GM20000 (cell line): ENCODE data around the gene SPOCK1.

Experiments used
- DNase-seq: peaks from one replicate; pipeline ENCODE4 v3.0.0; 2012; ENCODE audit warnings: low spot score
- TF ChIP-seq, protein P1 (sequence below): IDR thresholded peaks from 2 replicates; pipeline ENCODE4 v1.5.1; 2012; ENCODE audit warnings: mild to moderate bottlenecking, control low read depth; ENCODE audit errors: extremely low read depth, missing control alignments

The SPOCK1 gene

DNA sequence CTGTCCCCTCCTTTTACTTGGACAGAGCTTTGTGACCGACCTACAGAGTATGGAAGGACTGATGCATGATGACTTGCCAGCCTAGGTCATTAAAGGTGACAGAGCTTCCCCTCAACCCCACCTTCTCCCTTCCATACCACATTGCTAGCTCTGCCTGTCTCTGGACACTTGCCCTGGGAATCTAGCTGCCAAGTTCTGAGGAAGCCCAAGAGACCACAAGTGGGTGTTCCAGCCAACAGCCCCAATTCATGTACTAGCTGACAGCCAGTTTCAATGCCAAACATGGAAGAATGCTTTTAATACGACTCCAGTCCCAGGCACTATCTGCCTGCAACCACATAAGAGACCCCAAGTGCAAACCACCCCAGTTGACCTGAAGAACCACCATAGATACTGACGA is 477.1 kb downstream of the SPOCK1 start:
- TF ChIP-seq, protein P1, sequence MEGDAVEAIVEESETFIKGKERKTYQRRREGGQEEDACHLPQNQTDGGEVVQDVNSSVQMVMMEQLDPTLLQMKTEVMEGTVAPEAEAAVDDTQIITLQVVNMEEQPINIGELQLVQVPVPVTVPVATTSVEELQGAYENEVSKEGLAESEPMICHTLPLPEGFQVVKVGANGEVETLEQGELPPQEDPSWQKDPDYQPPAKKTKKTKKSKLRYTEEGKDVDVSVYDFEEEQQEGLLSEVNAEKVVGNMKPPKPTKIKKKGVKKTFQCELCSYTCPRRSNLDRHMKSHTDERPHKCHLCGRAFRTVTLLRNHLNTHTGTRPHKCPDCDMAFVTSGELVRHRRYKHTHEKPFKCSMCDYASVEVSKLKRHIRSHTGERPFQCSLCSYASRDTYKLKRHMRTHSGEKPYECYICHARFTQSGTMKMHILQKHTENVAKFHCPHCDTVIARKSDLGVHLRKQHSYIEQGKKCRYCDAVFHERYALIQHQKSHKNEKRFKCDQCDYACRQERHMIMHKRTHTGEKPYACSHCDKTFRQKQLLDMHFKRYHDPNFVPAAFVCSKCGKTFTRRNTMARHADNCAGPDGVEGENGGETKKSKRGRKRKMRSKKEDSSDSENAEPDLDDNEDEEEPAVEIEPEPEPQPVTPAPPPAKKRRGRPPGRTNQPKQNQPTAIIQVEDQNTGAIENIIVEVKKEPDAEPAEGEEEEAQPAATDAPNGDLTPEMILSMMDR, result no peak
- no peak for DNase-seq

DNA sequence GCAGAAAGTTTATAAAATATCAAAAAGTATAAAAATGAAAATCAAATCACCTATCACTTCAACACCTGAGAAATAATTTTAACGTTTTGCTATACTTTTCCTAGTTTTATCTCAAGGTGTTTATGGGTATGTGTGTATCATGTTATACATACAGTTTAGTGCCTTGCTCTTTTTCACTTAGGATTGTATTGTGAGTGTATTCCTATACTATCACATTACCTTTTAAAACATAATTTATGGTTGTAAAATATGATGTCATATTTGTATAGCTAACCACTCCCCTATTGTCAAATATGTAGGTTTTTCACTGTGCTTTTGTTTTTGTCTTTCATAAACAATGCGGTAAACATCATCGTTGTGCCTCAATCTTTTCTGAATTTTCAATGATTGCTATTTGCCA is 479.9 kb downstream of the SPOCK1 start:
- TF ChIP-seq, protein P1, result no peak
- no peak for DNase-seq

DNA sequence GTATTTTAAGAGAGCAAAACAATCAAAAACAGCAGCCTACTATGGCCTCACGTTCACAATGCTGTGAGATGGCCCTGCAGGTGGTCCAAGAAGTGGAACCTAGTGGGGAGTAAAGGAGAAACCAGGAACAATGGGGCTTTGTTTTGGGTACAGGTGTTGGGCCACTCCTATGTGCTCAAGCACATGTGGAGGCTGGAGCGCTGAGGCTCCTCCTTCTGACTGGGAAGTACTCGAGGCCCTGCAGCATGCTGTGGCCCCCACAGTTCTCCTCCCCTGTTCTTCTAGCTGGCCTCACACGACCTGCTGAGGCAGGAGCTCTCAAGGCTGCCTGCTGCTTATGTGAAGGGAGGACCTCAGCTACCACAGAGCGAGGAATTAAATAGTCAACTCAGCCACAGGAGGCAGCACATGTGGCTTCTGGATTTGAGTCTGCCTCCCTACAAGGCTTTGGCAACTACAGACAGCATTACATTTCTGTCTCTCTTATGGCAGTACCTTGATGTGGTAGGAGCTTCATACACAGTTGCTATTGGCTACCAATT is 482.3 kb downstream of the SPOCK1 start:
- no peak for DNase-seq
- TF ChIP-seq, protein P1, result no peak

DNA sequence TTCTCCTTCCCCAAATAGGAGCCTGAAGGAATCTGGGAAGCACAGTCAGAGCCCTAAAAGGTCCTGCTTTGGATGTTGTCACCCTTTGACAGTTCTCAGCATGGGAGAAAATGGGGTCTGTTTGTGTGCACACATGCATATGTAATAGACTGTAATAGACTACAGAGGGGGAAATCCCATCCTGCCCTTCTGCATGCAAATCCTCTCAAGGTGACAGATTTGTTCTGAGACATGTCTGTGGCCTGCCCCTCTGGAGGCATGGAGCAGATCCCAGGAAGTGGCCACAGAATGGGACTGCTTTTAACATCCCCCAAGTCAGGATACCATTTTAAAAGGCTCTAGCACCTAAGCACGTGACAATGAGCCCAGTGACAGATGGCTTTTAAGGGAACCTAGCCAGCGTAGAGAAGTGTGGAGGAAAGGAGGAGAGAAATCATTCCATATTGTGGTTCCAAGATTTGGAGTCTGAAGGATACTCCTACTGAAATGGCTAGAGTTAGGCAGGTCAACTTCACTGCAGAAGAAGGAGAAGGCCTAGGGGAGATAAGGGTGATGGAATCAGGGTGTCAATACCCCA is 483.5 kb downstream of the SPOCK1 start:
- no peak for DNase-seq
- TF ChIP-seq, protein P1, result no peak

DNA sequence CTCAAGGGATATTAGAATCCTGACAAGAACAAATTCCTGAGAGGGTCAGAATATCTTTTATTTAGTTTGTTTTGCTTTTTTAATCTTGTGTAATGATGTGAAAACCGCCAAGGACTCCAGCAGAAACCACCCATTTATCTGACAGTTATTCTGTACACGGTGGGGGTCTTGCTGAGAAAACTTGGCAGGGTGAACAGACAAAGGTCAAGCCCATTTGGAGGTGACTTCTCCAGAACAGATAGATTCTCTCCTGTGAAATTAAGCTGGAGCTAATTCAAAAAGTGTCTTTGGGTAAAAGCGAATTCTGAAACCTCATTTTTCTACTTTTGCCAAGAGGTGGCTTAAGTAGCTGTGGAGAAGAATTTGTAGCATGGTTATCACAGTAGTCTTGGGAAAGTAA is 484.4 kb downstream of the SPOCK1 start:
- no peak for DNase-seq
- TF ChIP-seq, protein P1, result no peak

DNA sequence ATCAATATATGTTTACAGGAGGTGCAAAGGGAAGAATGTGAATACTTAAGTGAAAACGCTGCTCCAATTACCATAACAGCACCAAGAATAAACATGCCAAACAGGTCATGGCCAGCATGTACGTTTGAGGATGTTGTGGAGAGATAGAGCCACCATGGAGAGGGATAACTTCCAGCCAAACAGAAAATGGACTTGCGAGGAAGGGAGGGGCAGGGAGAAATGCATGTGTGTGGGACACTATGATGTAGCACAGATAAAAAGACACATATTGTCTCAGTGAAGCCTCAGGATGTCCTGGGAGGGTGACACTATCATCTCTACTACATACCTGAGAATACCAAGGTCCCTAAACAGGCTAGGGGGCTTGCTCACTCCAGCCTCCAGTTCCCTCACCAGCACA is 488.9 kb downstream of the SPOCK1 start:
- TF ChIP-seq, protein P1, result no peak
- no peak for DNase-seq

DNA sequence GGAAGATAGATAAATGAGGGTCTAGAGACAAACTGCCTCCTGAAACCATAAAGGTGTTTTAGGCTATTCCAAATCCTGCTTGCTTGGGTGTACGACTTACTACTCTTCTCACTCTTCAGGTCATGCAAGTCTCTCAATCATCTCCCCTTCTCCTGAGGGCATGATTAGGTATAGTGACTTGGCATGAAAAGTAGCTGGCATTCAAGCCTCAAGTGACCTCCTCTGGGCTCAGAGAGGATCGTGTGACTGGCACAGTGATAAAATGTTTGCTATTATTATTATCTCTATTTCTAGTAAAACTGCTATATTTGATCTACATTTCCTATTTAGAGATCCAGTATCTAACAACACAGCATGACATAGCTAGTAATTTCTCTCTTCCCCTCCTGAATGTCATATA is 494.8 kb downstream of the SPOCK1 start:
- TF ChIP-seq, protein P1, result no peak
- DNase-seq, result no peak
